D341Med (cell line): ENCODE measurements around the gene WNT7A.

Experiments
- DNase-seq: peaks from one replicate; pipeline ENCODE4 v3.0.0; 2012; ENCODE audit warnings: low spot score

WNT7A gene

DNA sequence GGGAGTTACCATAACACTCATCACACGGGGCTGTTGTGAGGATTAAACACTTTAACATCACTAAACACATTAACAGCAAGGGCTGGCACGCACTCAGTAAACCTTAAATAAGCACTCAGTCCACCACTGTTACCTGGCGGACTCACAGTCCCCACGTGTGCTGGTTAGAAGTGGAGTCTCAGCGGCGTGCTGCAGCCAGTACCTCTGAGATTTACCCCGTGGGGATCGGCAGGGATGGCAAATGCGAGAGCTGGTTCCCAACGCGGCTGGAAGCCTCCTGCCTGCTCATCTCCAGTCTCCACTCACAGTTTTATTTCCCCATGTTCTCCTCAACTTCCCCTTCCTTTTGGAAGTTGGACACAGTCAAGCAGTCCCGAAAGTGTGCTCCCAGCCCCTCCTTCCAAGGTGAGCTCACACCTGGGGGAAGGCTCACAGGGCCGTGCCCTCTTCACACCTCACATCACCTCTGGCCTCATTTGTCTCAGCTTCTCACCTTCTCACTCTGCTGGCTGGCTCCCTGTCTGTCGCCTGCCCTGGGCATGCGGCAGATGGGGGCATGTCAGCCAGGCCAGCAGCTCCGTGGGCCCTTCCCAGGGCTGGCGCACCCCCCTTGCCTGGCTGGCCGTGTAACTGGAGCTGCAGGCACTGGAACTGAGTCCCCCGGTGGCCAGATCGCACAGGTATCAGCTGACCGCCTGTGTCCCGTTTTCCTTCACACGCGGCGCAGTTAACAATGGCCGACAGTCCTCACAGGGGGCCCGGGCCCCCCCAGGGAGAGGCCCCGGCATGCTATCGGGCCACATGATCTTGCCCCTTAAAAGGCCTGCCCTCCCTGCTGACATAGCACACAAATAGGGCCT is 87.1 kb downstream of the WNT7A start:
- DNase-seq: no peak

DNA sequence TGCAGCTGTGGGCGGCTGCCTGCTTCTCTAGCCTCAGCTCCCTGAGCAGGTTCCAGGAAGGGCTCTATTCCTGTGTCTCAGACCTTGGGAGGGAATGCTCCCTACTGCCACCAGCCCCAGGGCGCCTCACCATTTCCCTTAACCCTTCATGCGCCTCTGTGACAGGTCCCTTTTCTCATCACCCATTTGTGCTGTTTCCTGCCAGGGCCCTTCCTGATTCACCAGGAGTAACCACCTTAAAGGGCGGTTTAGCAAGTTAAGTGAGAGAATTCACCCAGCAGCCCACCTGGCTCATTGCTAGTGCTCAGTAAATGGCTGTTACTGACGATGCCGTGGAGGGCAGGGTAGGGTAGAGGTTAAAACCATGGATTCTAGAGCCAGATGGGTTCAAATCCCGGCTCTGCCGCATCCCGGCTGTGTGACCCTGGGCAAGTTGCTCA is 87.8 kb downstream of the WNT7A start:
- DNase-seq: no peak

- no peak for DNase-seq
Measured at GRCh38 chr3:13791198-13792050, 88.4 kb downstream of the WNT7A start.

DNA sequence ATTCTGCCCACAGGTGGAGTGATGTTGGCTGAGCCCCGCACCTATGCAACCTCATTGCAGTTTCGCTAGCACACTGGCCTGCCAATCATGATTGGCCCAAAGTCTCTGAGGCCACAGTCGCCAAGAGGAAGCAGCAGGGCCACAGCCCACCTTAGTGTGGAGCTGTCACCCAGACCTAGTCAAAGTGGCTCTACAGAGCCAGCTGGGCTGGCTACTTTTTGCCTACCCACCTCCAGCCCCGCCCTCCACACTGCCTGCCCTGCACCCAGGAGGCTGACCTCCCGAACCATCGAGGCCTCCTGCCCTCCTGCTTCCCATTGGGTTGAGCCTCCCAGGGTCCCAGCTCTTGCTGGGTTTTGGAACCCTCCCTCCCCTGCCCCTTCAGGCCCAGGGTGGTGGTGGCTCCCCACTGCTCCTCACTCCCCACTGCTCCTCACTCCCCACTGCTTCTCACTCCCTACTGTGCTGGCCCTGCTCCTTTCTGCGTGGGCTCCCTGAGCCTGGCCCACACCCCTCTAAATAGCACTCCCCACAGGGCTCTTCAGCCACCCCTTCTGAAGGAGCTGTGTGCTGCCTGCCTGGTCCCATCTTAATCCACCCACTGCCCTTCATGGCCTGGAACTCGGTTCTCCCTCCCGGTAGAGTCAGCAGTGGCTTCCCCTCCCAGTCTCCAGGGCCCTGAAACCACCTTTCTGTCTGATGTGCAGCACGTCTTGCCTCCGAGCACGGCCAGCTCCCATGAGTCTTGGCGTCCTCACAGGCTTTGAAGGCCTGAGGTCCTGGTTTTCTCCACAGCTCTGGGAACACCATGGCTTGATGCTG is 89.3 kb downstream of the WNT7A start:
- no peak for DNase-seq

GRCh38 chr3:13788522-13789424 is 91.1 kb downstream of the WNT7A start:
- DNase-seq: no peak

GRCh38 chr3:13787533-13788132 is 92.2 kb downstream of the WNT7A start:
- DNase-seq: no peak

- no peak for DNase-seq
Measured at GRCh38 chr3:13786811-13787210, 93.1 kb downstream of the WNT7A start.

- DNase-seq: no peak
Measured at GRCh38 chr3:13785853-13786436, 93.9 kb downstream of the WNT7A start.

GRCh38 chr3:13785351-13785750 is 94.5 kb downstream of the WNT7A start:
- DNase-seq: no peak

DNA sequence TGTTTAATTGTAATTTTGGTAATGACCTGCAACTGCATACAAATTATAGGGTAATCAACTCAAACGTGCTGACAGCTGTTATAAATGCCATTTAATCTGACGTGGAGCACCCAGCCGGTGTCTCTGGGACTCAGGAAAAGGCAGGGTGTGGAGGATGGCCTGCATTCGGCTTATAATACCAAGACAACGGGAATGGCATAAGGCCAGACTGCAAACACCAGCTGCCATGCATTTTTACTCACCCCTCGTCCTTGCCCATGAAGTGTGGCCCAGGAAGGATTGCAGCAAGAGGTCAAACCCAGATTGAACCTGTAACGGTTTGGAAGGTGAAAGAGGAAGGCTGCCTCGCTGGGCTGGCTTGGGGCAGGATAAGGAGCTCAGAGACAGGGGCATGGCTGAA is 96.4 kb downstream of the WNT7A start:
- DNase-seq: no peak

- no peak for DNase-seq
Measured at GRCh38 chr3:13782501-13782900, 97.4 kb downstream of the WNT7A start.

DNA sequence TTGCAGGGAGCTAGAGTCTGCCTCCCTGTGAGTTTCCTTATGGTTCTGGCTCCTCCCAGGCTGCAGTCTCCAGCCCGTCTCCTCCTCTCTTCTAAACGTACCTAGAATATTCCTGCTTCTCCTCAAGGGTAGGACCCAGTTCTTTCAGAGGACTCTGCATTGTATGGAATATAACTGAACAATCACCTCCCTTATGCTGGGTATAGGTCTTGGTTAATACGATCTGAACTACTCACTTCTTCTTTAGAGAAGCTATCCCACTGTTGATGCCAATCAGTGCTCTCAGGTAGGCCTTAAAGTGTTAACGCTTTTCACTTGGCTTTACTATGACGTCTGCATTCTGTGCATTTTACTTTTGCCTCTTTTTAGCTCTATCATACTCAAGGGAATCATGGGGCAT is 98.5 kb downstream of the WNT7A start:
- no peak for DNase-seq

- DNase-seq: no peak
Measured at GRCh38 chr3:13780432-13781176, 99.3 kb downstream of the WNT7A start.

DNA sequence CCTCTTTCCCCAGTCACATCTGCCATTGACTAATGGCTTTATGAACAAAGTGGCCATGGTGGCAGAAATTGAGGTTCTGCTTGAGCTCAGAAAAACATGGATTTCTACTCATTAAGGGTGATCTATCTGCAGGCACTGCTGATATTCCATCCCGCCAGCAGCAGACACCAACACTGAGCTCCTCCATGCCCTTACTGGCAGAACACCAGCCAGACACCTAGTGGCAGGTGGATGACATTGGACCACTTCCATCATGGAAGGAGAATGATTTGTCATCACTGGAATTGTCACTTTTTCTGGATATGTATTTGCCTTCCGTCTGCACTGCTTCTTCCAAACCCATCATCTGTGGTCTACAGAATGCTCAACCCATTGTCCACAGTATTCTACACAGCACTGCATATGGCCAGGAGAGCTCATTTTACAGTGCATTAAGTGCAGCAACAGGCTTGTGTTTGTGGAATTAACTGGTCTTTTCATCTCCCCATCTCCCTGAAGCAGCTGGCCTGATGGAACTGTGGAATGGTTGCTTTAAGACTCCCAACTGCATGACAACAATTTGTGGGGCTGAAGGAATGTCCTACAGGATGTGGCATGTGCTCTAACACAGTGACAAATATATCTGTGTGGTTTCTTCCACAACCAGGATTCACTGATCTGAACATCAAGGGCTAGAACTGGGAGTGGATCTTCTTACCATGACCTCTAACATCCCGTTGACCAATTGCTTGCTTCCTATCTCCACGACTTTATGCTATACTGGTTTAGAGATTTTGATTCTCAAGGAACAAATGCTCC is 103.4 kb downstream of the WNT7A start:
- no peak for DNase-seq

DNA sequence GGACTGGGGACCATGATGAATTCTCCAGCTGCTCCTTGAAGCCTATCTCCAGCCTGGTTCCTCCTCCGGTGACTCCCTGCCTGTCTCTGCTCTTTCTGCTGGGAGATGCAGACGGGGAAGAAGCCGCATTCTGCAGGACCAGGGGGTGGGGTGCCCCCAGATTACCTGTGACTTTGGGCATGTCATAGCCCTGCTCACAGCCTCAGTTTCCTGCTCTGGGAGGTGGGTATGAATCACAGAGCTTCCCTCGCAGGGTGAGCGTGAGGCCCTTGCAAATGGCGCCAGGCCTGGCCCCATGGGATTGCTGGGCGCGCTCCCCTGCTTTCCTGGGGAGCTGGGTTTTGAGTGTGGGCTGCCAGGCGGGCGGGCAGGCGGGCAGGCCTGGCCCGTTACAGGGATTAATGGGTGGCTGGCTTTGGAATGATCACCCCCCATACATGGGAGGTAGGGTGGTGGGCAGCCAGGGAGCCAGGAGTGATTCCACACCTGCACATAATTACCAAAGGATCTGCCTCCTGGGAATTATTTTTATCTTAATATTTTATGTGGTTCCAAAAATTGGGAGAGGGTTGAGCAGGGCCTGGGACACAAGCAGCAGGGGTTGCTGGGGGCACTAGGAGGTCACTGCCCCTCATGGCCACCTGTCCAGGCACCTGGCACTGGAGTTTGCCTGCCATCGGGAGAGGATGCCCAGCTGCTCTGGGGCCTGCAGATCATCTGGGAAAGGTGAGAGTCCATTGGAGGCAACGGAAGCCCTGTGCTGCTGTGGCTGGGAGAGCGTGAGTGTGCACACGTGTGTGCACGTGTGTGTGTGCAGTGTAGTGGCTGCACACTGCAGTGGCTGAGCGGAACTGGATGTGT is 106.8 kb downstream of the WNT7A start:
- no peak for DNase-seq

DNA sequence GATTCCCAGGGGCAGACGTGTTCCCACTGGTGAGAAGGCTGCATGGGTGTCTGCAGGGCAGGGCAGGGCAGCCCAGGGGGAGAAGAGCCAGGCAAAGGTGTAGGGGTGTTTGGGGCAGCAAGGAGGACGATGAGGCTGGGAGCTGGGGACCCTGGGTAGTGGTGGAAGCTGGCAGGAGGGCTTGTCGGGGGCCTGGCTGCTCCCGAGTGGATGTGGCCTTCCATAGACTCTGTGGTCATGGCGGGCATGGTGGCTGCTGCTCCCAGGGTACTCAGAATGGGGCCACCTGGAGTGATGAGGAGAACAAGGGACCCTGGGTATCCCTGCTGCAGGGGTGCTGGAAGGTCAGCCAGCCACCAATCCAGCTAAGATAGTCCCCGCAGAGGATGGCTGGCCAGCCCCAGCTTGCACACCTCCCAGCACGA is 107.5 kb downstream of the WNT7A start:
- DNase-seq: no peak

- no peak for DNase-seq
Measured at GRCh38 chr3:13771496-13771895, 108.4 kb downstream of the WNT7A start.
